ES-I3 (cell line): ENCODE measurements around the gene SLC7A11.

Experiments
- H3K36me3 ChIP-seq: 2 replicates; pipeline ENCODE4 v1.6.1; 2013; ENCODE audit warnings: mild to moderate bottlenecking, low read length, control low read depth, moderate library complexity; ENCODE audit not compliant: insufficient read depth
- H3K4me1 ChIP-seq: 2 replicates; pipeline ENCODE4 v1.6.1; 2013; ENCODE audit warnings: mild to moderate bottlenecking, control low read depth, low read length; ENCODE audit not compliant: insufficient read depth
- H3K9ac ChIP-seq: 2 replicates; pipeline ENCODE4 v1.6.1; 2013; ENCODE audit warnings: low read depth, mild to moderate bottlenecking, low read length, moderate library complexity
- H3K9me3 ChIP-seq: 2 replicates; pipeline ENCODE4 v1.6.1; 2013; ENCODE audit warnings: mild to moderate bottlenecking, low read length, moderate library complexity; ENCODE audit not compliant: control insufficient read depth, insufficient read depth

Gene SLC7A11

DNA sequence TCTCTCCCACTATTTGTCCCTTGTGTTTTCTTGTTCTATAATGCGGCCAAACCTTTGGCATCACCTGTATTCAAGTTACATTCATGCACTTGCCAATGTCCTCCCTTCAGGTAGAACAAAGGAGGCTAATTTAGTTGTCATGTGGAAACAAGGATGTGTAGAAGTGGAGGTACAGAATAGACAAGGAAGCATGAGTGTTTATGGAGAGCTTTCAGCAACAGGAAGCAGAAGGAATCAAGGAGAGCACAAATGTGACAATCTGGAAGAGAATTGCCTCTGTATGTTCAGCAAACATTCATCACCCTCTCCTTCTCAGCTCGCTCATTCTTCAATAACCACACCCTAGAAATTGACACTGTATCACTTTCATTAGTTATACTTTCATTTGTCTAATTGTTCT lies 103.4 kb downstream of the SLC7A11 start:
- H3K4me1 ChIP-seq: no peaks in the 10 kb centered on the region; the same call in 1 of the 2 replicates
- H3K36me3 ChIP-seq: no peaks in the 10 kb centered on the region
- H3K9me3 ChIP-seq: no peaks in the 10 kb centered on the region
- no peak overlapping the region for H3K9ac ChIP-seq

GRCh38 chr4:138135610-138136009 lies 106.5 kb downstream of the SLC7A11 start:
- Histone ChIP-seq H3K9ac (no peak overlapping the region), H3K4me1 (no peaks in the 10 kb centered on the region), H3K9me3 (no peaks in the 10 kb centered on the region), H3K36me3 (no peaks in the 10 kb centered on the region)

GRCh38 chr4:138118270-138118669 lies 123.9 kb downstream of the SLC7A11 start:
- Histone ChIP-seq H3K9me3 (no peaks in the 10 kb centered on the region; the same call in 1 of the 2 replicates), H3K9ac (no peak overlapping the region), H3K36me3 (no peaks in the 10 kb centered on the region), H3K4me1 (peaks cover 15% of the 10 kb centered on the region; the same call in 1 of the 2 replicates)

- no peak overlapping the region for H3K9ac ChIP-seq
- no peaks in the 10 kb centered on the region for H3K9me3 ChIP-seq
- peaks cover 36% of the 10 kb centered on the region for H3K4me1 ChIP-seq
- no peaks in the 10 kb centered on the region for H3K36me3 ChIP-seq
Measured at GRCh38 chr4:138115053-138115452, 127.1 kb downstream of the SLC7A11 start.

DNA sequence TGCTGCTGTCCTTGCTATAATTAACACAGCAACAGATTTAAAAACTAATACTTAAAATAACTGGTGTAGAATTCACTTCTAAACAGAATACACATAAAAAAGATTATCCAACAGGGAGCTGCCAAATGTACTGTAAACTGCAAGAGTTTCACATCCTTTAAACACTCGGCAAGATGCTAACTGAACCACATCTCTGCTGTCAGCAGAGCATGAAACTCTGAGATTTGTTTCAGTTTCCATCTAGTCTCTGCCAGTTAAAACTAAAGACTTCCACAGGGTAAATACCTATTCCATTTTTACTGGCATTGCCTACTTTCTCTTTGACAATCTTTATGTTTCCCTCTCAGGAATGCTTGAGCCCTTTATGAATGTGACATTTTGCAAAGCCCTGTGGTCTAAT lies 127.7 kb downstream of the SLC7A11 start:
- Histone ChIP-seq H3K4me1 (peaks cover 36% of the 10 kb centered on the region), H3K9ac (no peak overlapping the region; the same call in 1 of the 2 replicates), H3K36me3 (no peaks in the 10 kb centered on the region), H3K9me3 (peaks cover under 1% of the 10 kb centered on the region; the same call in 1 of the 2 replicates)
